Gastroesophageal sphincter (tissue), 4 donors: ENCODE results near the gene SEPTIN10. TPM values are rescaled to one million over a fixed set of nuclear protein-coding genes. Genes with fewer than 3 reads are reported as not detected.
A peak's percentile ranks its signal among the peaks of the same experiment; 100 is the strongest.

Experiments used
- ATAC-seq: fragments of 150-250 bp; one replicate; pipeline ENCODE4 v1.9.1; 2016; ENCODE audit warnings: mild to moderate bottlenecking, moderate library complexity
- H3K27ac ChIP-seq, 4 donors: fragments of 200-600 bp; sonication (generic) in 3 of 4; 1 replicate in 3 of 4; 2 replicates in 1 of 4; pipeline ENCODE4 v1.5.1; 2016 to 2019
- H3K27me3 ChIP-seq: fragments of 200-600 bp; sonication (generic); one replicate; pipeline ENCODE4 v1.5.1; 2019
- H3K36me3 ChIP-seq, 2 donors: fragments of 200-600 bp; sonication (generic); one replicate each; pipeline ENCODE4 v1.5.1; 2019; ENCODE audit warnings: control low read depth in 1 of 2
- H3K4me1 ChIP-seq, 3 donors: fragments of 200-600 bp; sonication (generic); 1 replicate in 2 of 3; 2 replicates in 1 of 3; pipeline ENCODE4 v1.5.1; 2016 to 2019; ENCODE audit warnings: control low read depth in 2 of 3
- H3K4me3 ChIP-seq, 2 donors: fragments of 200-600 bp; sonication (generic); one replicate each; pipeline ENCODE4 v1.5.1; 2019; ENCODE audit warnings: mild to moderate bottlenecking in 1 of 2, moderate library complexity in 1 of 2
- H3K9me3 ChIP-seq, 3 donors: fragments of 200-600 bp; sonication (generic); one replicate each; pipeline ENCODE4 v1.5.1; 2017 to 2019; ENCODE audit warnings: control low read depth in 2 of 3
- CTCF ChIP-seq, 4 experiments: fragments of 200-600 bp in 2 of 4; fragments of 450-650 bp in 2 of 4; sonication (generic) in 1 of 4; IDR thresholded peaks; one replicate each; pipeline ENCODE4 v1.5.1; 2017 to 2019; ENCODE audit warnings: antibody characterized with exemption in 4 of 4, mild to moderate bottlenecking in 2 of 4, moderate library complexity in 2 of 4
- EP300 ChIP-seq: sonication (generic); formaldehyde crosslinking; IDR thresholded peaks from one replicate; pipeline ENCODE4 v1.6.1; 2017; ENCODE audit warnings: antibody characterized with exemption, mild to moderate bottlenecking
- POLR2A ChIP-seq, 2 donors: fragments of 450-650 bp; IDR thresholded peaks; one replicate each; pipeline ENCODE4 v1.6.1; 2017; ENCODE audit warnings: antibody characterized with exemption in 2 of 2, mild to moderate bottlenecking in 2 of 2, moderate library complexity in 1 of 2
- POLR2AphosphoS5 ChIP-seq: sonication (generic); formaldehyde crosslinking; IDR thresholded peaks from one replicate; pipeline ENCODE4 v1.6.1; 2017; ENCODE audit warnings: antibody characterized with exemption
- WGBS, 2 donors: methylation state at CpG; one replicate each; pipeline ENCODE4 v1.1.5; 2018; ENCODE audit warnings: low coverage in 1 of 2; 5-methylcytosine and 5-hydroxymethylcytosine counted together
- total RNA-seq, 4 donors: library from RNA; depleted of rRNA; stranded (reverse); fragments of >200 nt; gene quantifications; one replicate each; pipeline ENCODE4 v1.1.0, GENCODE V29; 2016

SEPTIN10 gene
- total RNA-seq, 4 donors from 2014 or later, result 109 to 157 (median 137) TPM

- WGBS, 2 donors, result 60% methylated on average over 3 of the region's 5 CpGs; no CpG with 5 or more reads in 1 of the 2 donors
- no peaks in the 10 kb centered on the region for H3K36me3 ChIP-seq
- no peak for TF ChIP-seq EP300
- TF ChIP-seq CTCF (IDR thresholded peaks at IDR 0.05), result no peak
- no peak for TF ChIP-seq POLR2A (IDR thresholded peaks at IDR 0.05)
- TF ChIP-seq POLR2AphosphoS5, result no peak
- no peak for ATAC-seq
- peaks cover 0 to 28% (median 13%) of the 10 kb centered on the region in 3 donors for H3K4me1 ChIP-seq
- no peak overlapping the region for H3K27ac ChIP-seq
- H3K9me3 ChIP-seq, result no peaks in the 10 kb centered on the region
- H3K4me3 ChIP-seq, result no peak overlapping the region
- H3K27me3 ChIP-seq, result no peaks in the 10 kb centered on the region
Measured at GRCh38 chr2:109512076-109512475, 101.7 kb downstream of the SEPTIN10 start.

DNA sequence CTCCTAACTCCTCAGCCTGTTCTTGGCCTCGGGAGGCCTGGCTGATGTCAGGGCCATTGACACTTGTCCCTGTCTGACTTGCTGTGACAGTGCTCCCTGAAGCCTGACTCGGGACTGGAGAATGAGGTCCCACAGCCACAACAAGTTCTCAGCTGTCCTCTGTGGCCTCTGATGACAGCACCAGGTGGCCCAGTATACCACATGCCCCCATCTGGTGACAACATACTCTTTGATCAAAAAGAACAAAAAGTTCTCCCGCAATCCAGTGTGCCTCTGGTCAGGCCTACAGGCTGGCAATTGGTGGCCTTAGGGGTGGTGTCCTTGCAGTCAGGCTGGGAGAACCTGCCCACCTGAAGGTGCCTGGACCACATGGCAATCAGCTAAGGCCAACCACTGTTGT lies 102.6 kb downstream of the SEPTIN10 start:
- TF ChIP-seq EP300 (no peak), POLR2A (IDR thresholded peaks at IDR 0.05) (no peak), CTCF (IDR thresholded peaks at IDR 0.05) (no peak), POLR2AphosphoS5 (no peak)
- Histone ChIP-seq H3K27ac (no peak overlapping the region), H3K27me3 (no peaks in the 10 kb centered on the region), H3K4me1 (peaks cover 0 to 28% (median 13%) of the 10 kb centered on the region in 3 donors), H3K9me3 (peaks cover 0 to under 1% (median 0%) of the 10 kb centered on the region in 3 donors), H3K36me3 (no peaks in the 10 kb centered on the region), H3K4me3 (no peak overlapping the region)
- WGBS, 2 donors, result 60% methylated on average over 1 of the region's 3 CpGs; no CpG with 5 or more reads in 1 of the 2 donors
- no peak for ATAC-seq

GRCh38 chr2:109510136-109511028 lies 103.4 kb downstream of the SEPTIN10 start:
- ATAC-seq, result no peak
- H3K4me1 ChIP-seq, result peaks cover 0 to 28% (median 13%) of the 10 kb centered on the region in 3 donors
- no peak overlapping the region for H3K4me3 ChIP-seq
- WGBS, 2 donors, result 0 to 20% methylated on average over 4 to 8 of the region's 19 CpGs
- peak; percentile 19 for TF ChIP-seq POLR2AphosphoS5
- peak in 3 of 4 experiments; percentile 92 to 93 (median 93) for TF ChIP-seq CTCF (IDR thresholded peaks at IDR 0.05)
- no peak for TF ChIP-seq EP300
- H3K36me3 ChIP-seq, result no peaks in the 10 kb centered on the region
- peaks cover 0 to 8% (median 0%) of the 10 kb centered on the region in 3 donors for H3K9me3 ChIP-seq
- no peak overlapping the region for H3K27ac ChIP-seq
- H3K27me3 ChIP-seq, result no peaks in the 10 kb centered on the region

- WGBS, 2 donors, result 27 to 79% methylated on average over 3 to 7 of the region's 8 CpGs
- no peaks in the 10 kb centered on the region for H3K27me3 ChIP-seq
- no peak overlapping the region for H3K27ac ChIP-seq
- H3K9me3 ChIP-seq, result peaks cover 0 to 8% (median 0%) of the 10 kb centered on the region in 3 donors
- H3K4me3 ChIP-seq, result no peak overlapping the region
- peaks cover 0 to 11% (median 1%) of the 10 kb centered on the region in 3 donors for H3K4me1 ChIP-seq
- no peak for ATAC-seq
- peaks cover 0 to 6% of the 10 kb centered on the region in 2 donors for H3K36me3 ChIP-seq
- TF ChIP-seq CTCF (IDR thresholded peaks at IDR 0.05) (no peak), POLR2AphosphoS5 (no peak)
Measured at GRCh38 chr2:109508556-109508955, 105.2 kb downstream of the SEPTIN10 start.

DNA sequence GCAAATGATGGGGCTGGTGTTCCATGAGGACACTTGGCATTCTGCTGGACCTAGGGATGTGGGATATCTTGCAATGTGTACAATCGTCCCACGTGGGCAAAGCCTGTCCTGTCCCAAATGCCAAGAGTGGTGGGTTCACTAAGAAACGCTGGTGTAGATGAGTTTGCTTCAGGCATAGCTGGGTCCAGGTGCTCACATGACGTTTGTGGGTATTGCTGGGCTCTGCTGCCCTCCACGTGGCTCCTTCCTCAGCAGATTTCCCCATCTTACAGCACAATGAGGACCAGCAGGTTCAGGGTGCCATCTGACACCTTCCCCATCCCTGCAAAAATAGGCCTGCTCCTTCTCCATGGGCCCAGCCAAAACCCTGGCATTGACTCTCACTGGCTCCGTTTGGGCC lies 105.9 kb downstream of the SEPTIN10 start:
- H3K4me3 ChIP-seq, result no peak overlapping the region
- peaks cover 0 to 9% (median 0%) of the 10 kb centered on the region in 3 donors for H3K4me1 ChIP-seq
- no peak for TF ChIP-seq POLR2A (IDR thresholded peaks at IDR 0.05)
- TF ChIP-seq CTCF (IDR thresholded peaks at IDR 0.05), result no peak
- no peak for TF ChIP-seq POLR2AphosphoS5
- TF ChIP-seq EP300, result no peak
- H3K9me3 ChIP-seq, result peaks cover 0 to 8% (median 0%) of the 10 kb centered on the region in 3 donors
- WGBS, 2 donors, result 83 to 85% methylated on average over 4 to 5 of the region's 6 CpGs
- ATAC-seq, result no peak
- H3K27ac ChIP-seq, result no peak overlapping the region
- H3K27me3 ChIP-seq, result no peaks in the 10 kb centered on the region
- peaks cover 0 to 8% of the 10 kb centered on the region in 2 donors for H3K36me3 ChIP-seq
